ENCODE measurements around the gene ROR1.
"Not testable (repeated sequence)": the region's sequence is repeated elsewhere in the genome, so short reads cannot be mapped to it uniquely, and the experiment has no call there.

The ROR1 gene

DNA sequence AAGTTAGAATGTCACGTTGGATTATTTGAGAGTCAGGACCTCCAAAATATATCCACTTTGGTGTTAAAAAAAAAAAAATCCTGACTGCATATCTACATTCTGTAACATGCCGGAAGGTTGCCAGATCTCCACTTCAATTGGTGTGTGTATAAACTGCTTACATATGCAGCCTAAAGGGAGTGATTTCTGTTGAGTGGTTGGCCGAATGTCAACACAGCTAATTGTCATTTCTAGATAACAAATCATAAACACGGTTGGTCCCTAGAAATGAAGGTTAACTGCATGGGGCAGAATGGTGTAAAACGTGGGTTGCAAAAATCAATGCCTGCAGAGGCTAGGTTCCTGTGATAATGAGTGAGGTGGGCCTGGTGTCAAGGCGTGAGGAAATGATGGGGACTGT lies 15.0 kb upstream of the ROR1 start:
- DNase-seq (ENCODE audit: low read depth in 2 of 2): no peak

DNA sequence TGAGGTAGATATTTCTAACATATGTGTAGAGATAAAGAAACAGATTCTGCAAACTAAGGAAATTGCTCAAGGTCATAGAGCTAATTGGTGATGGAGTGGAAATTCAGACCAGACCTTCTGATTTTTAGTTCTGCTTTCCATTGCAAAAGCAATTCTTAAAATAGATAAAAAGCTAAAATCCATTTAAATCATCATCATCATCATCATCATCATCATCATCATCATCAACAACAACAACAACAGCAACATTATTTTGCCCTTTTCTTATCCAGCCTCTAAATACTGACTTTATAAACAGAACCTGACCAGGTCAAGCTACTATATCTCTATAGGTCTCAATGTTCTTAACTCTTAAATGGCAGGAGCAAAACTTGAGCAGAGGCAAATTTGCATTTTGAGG lies 14.0 kb upstream of the ROR1 start:
- no peak for DNase-seq (ENCODE audit: low read depth in 2 of 2)

DNA sequence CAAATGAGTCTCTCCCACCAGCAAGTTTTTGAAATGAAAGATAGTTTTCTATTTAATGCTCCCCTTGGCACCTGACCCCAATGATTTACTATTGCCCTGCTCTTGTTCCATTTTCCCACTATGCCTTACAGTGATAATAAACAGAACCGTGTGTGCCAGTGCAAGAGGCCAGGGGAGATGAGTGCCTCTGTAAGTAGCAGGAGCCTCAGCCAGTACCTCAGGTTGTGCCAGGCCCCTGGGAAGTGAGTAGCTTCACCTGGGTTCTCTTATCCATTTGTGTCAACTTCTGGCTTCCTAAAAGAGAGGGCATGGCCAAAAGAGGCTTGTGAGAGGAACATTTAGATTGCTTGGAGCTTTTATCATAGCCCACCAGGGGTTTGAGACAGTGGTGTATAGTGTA lies 3.4 kb upstream of the ROR1 start:
- no peak for DNase-seq (ENCODE audit: low read depth in 2 of 2)

GRCh38 chr1:63772201-63772600 lies 1.6 kb upstream of the ROR1 start:
- no peak for DNase-seq (ENCODE audit: low read depth in 2 of 2)

DNA sequence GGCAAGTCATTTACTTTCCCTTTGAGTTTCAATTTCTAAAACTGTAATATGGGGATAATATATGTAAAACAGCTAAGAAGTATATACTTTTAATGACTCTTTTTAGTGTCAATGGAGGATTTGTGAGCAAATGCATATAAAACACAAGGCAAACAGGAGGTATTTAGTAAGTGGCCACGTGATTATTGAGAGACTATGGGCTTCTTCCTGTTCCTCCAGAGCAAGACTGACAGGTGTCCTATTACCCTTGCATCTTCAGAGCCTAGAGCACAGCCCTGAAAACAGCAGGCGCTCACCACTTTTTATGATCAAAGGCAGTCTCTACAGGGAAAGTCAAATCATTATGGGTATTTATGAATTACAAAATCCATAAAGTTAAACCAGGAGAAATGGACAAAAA lies 941 bp upstream of the ROR1 start:
- no peak for DNase-seq (ENCODE audit: low read depth in 2 of 2)

- no peak for DNase-seq (ENCODE audit: low read depth in 2 of 2)
These were observed 362 bp upstream of the ROR1 start for GRCh38 chr1:63773496-63773814.

GRCh38 chr1:63774617-63775417 lies 1.0 kb downstream of the ROR1 start:
- no peak for DNase-seq (ENCODE audit: low read depth in 2 of 2)

DNA sequence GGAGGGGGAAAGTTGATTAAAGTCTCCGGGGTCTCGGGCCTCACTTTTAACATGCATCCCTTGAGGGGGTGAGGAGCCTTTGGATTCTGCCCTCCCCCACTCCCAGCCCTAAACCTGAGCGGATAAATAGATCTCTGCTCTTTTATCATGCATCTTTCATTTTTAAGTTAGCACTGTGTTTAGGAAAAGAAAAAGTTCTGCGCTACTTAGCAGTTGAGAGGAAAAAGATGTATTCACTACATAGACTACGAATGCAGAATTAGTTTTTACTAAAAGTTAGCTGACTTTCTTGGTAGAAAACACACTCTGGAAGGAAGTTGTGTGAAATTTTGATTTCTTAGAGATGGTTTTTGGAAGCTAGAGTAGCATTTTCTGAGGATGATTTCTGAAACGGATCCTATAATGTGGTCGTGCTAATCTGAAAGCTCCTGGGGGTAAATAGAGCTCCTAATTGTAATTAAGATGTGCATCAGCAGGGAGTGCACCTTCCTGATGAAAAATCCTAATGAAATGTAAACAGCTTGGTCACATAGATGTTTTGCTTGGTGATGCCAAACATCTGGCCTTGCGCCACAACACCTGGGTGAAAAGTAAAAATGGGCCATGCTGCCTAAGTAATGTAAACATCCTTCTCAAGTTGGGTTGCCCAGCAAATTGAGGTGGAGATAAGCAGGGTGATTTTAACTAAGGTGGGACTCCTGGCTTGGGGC lies 1.8 kb downstream of the ROR1 start:
- no peak for DNase-seq (ENCODE audit: low read depth in 2 of 2)

DNA sequence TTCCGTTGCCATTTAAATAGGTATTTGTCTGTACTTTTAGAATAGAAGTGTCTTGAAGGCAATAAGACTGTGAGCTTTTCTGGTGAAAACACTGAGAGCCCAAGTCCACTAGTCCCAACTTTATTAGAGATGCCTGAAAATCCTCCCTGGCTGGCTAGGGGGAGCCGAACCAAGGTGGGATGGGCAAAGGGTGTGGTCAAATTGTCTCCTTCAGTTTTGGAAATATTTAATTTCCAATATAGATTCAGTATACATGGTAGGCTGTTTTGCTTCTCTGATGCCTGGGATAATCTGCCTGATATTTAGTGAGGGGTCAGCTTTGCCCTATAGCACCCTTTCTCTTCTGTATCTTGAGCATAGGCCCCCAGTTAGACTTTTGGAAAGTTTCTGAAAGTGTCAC lies 3.5 kb downstream of the ROR1 start:
- no peak for DNase-seq (ENCODE audit: low read depth in 2 of 2)

GRCh38 chr1:63777965-63778880 lies 4.4 kb downstream of the ROR1 start:
- DNase-seq (ENCODE audit: low read depth in 2 of 2): no peak

DNA sequence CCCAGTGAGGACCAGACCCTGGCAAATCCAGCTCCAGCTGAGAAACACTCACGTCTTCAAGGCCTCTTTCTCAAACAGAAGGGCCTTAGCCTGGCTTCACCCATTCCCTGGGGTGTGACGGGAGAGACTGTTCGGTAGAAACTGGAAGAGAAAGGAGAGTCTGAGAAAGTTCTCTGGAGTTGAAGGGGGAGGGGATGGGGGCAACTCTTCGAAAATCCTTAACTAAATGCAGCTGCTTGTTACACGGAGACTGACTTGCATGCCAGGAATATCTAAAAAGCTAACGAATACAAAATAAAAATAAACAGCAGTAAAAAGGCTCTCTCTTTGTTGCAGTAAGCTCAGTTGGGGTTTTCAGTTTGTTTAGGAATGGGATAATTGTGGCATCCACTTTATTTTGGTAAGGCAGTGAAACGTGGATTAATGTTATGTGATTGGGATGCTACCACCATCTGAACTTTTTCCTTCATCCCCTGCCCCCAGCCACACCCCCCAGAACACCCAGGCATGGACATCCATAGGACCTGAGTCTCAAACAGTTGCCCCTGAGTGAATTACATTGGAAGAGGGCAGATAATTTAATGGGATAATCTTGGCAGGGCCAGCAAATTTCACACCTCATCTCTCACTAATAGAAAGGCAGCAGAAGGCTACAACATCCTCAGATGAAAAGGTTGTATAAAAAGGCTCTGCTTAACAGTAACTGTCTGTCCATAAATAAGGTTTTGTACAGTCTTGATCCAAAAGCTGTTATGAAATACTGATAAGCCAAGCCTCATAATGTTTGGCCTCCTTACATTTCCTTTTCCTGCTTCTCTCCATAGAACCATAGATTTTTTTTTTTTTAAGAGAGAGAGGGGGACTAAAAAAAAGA lies 5.8 kb downstream of the ROR1 start:
- peak; percentile 32 to 37 for DNase-seq (ENCODE audit: low read depth in 2 of 2)

DNA sequence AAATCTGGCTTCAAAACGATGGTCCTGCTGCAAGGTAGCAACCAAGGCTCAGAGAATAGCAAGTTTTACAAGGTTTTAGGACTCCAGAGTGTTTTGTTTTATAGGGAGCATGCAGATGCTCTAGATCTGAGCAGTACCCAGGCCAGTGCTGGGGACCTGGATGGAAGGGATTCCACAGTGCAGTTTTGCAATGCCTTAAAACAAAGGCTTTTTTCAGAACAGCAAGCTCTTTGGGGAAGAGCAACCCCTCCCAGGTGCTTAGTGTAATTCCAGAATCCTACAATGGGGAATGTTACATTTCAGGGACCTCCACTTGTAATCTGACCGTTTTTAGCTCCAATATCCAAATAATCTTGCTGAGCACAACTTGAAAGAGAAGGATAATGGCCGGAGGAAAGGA lies 6.7 kb downstream of the ROR1 start:
- DNase-seq (ENCODE audit: low read depth in 2 of 2): no peak

DNA sequence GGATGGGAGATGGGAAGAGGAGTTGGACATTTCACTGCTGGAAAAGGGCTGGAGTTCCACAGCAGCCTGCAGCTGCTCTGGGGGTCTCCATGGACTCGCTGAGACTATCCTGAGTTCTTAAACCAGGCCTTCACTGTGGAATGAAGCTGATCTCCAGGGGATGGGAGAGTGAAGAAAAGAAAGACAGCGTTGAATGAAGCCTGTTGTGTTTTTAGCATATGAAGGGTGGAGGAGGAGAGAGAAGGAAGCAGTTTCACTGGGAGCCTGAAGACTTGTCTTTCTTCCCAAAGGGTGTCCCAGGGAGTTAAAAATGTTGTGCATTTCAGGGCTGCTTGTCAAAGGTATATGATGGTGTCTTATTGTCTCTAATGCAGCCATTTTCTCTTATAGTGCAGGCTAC lies 9.2 kb downstream of the ROR1 start:
- no peak for DNase-seq (ENCODE audit: low read depth in 2 of 2)

- no peak for DNase-seq (ENCODE audit: low read depth in 2 of 2)
These were observed 10.3 kb downstream of the ROR1 start for GRCh38 chr1:63784083-63784482.

- DNase-seq (ENCODE audit: low read depth in 2 of 2): no peak
These were observed 10.9 kb downstream of the ROR1 start for GRCh38 chr1:63784489-63785390.

DNA sequence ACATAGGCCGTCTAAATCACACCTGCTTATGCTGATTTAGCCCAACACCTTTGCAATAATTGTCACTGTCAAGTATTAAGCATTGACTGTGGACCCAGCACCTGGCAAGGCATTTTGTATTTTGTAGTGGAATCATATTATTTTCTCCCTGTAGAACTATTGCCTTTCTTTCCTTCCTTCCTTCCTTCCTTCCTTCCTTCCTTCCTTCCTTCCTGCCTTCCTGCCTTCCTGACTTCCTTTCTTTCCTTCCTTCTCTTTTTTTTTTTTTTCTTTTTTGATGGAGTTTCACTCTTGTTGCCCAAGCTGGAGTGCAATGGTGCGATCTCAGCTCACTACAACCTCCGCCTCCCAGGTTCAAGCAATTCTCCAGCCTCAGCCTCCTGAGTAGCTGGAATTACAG lies 13.5 kb downstream of the ROR1 start:
- not testable (repeated sequence) for DNase-seq (ENCODE audit: low read depth in 2 of 2)

DNA sequence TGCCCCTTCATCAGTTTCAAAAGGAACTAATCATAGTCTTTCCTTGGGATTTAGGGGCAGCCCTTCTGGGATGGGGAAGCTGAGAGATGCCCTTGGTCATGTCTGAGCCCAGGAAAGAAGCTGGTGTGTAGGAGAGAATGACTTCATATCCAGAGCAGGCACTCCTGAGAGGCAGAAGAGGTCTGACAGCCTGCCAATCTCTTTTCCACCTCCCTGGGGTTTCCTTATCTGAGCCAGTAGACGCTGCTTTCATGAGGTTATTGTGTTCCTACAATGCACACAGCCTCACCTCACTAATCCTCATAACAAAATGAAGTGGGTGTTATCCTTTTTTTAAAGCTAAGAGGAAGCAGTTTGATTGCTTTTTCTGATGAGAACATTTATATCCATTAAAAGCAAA lies 14.1 kb downstream of the ROR1 start:
- DNase-seq (ENCODE audit: low read depth in 2 of 2): no peak

DNA sequence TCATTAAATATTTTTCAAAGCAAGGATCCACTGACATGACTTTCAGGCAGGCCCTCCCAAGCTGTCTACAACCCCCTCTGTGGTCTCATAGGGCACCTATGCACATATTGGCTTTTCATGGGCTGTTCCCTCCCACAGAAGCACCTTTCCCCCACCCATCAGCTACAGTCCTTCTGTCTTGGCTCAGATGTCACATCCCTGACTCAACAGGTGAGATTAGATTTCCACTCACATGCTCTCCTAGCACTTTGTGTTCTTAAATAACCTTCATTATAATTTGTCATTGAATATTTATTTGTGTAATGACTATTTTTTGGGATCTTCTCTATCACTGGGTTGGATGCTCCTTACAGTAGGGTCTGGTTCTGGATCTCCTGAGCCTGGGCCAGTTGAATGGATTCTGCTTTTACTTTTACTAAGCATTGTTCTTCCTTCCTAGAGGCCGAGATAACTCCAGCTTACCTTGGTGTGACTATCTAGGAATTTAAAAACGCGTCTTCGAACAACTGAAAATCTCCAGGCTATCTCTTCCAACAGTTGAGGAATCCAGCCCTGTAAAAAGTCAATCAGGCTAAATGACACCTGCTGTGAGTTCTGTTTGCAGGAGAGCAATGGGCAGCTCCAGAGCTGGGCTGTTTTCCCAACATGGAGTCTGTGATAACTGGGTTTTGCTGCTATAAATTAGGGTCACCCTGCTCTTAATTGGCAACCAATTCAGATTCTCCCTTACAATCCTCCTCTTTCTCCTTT lies 16.2 kb downstream of the ROR1 start:
- no peak for DNase-seq (ENCODE audit: low read depth in 2 of 2)

DNA sequence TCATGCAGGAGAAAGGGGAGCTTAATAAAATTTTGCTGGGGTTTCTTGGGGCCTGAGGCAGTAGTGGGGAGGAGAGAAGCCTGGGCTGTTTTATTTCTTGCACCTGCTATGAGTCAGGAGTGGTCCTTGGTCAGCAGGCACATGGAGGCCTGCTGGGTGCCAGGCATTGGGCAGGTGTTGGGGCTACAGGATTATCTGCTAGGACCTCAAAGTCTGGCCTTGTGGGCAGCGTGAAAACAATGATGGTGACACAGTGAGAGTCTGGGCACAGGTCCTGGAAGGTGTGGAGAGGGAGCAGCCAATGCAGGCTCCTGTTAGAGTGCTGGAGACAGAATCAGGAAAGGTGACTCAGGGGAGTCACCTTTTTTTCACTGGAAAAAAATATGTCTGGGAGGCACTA lies 17.2 kb downstream of the ROR1 start:
- no peak for DNase-seq (ENCODE audit: low read depth in 2 of 2)

- no peak for DNase-seq (ENCODE audit: low read depth in 2 of 2)
These were observed 18.3 kb downstream of the ROR1 start for GRCh38 chr1:63792152-63792551.
